IPS-NIHi7 (cell line): ENCODE measurements around the gene CLCNKB.

Experiments used
- DNase-seq: peaks from one replicate; pipeline ENCODE4 v3.0.0; 2012; ENCODE audit warnings: mixed read lengths; ENCODE audit errors: extremely low spot score

Gene CLCNKB

GRCh38 chr1:16075337-16076030 lies 31.9 kb downstream of the CLCNKB start:
- DNase-seq: no peak

DNA sequence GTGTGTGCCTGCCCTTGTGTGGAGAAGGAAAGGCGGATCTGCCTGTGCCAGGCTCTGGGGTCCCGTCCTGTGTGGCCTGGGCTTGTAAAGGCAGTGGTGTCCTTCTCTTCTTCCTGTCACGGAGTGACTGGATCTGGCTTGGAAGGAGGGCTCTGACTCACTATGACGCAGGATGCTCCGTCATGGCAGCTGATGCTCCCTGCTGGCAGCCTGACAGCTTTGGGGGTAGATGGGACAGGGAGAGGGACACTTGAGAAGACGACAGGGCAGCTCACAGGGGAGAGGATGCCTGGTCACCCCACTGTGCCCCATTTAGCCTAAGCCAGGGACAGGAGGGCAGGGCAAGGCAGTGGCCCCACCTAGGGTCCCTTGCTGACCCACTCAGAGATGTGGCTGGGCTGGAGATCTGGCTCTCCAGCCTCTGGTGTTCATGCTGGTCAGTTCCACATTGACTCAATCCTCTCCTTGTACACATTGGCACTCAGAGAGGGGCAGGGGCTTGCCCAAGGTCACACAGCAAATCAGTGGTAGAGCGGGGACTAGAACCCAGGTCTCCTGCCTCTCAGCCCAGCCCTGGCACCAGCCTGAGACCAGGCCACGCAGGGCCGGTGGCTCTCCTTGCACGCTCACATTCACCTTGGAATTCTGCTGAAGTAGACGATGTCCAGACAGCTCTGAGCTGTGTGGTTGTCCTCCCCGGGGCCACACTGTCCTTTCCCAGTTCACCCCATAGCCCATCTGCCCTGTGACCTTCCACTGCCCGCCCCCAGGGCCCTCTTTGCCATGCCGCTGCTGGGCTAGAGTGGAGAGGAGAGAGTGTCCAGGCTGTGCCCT lies 32.7 kb downstream of the CLCNKB start:
- no peak for DNase-seq

DNA sequence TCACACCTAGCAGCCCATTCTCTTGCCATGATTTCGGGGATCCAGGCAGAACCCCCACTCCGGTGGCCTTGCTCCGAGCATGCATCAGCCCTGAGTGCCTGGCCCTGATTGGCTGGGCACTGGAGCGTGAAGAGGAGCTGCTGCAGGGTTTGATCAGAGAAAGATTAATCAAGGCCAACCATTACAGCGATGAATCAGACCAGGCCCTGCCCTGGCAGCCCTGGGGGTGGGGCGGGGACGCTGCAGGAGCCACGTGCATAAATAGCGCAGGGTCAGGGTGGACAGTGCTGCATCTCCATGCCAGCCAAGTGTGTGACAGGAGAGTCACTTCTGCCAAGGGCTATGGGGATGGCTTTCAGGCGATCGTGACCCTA lies 33.3 kb downstream of the CLCNKB start:
- no peak for DNase-seq

DNA sequence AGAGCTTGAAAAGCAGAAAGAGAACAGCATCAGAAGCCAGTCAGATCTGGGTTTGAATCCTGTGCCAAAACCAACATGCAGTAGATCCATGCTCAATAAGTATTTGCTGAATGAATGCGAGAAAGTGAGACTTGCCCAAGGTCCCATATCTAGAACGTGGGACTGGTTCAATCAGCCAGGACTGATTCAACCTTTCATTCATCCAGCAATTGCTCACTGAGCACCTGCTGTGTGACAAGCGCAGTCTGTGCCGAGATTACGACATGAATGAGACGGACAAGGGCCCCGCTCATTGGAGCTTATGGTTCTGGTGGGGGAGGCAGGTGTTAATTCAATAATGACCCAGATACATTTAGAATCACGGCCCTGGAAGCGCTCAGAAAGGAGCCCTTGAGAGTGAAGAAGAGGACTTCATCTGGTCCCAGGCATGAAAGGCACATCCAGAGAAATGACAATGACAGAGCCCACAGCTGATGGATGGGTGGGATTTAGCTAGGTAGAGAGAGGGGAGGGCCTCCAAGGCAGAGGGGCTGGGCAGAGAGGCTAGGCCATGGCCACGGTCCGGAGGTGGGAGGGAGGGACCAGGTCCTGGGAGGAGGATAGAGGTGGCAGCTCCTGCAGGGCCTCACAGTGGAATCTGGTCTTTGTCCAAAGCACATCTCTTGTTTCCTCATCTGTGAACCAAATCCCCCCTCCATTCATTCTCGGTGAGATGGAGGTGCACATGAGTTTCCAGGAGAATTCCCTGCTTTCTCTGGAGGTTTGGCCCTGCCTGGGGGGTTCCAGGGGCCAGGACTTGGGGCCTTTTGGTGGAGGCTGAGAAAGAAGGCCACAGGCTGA lies 34.0 kb downstream of the CLCNKB start:
- no peak for DNase-seq

- peak; percentile 86 for DNase-seq
These were observed 35.5 kb downstream of the CLCNKB start for GRCh38 chr1:16078925-16079656.

GRCh38 chr1:16080422-16081150 lies 37.0 kb downstream of the CLCNKB start:
- DNase-seq: no peak

GRCh38 chr1:16081636-16082035 lies 38.1 kb downstream of the CLCNKB start:
- no peak for DNase-seq

GRCh38 chr1:16082283-16083038 lies 38.9 kb downstream of the CLCNKB start:
- DNase-seq: peak; percentile 83

- DNase-seq: no peak
These were observed 39.9 kb downstream of the CLCNKB start for GRCh38 chr1:16083486-16083885.

DNA sequence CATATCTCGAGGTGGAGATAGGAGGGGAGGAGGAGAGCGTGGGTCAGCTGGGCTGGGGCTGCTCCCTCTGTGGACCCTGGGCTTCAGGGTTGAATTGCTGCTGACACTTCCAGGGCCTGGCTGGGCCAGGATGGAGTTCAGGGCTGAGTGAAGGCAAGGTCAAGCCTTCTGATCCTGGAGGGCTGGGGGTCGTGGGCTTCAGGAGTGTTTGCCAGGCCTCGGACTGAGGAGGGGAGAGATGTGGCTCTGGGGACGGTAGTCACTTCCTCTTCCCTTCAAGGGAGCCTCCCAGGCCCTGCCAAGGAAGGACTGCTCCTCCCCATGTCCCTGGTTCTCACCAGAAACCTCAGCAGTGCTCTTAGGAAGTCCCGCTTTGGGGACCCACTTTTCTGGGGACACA lies 41.9 kb downstream of the CLCNKB start:
- no peak for DNase-seq

DNA sequence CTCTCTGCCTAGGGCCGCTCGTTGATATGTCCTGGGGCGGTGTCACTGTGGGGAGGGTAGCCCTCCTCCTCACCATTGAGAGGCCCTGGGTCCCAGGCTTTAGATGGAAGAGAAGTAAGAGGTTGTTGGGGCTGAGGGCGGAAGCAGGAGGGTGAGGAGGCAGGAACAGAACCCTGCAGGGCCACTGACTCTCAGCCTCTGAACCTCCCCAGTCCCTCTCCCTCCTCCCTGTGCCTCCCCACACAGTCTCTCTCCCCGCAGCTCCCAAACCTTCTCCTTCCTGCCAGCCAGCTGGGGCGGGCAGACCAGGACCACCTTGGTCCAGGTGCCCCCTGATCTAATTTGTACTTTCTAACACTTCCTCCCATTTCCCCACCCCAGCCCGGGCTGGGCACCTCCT lies 44.2 kb downstream of the CLCNKB start:
- DNase-seq: no peak

DNA sequence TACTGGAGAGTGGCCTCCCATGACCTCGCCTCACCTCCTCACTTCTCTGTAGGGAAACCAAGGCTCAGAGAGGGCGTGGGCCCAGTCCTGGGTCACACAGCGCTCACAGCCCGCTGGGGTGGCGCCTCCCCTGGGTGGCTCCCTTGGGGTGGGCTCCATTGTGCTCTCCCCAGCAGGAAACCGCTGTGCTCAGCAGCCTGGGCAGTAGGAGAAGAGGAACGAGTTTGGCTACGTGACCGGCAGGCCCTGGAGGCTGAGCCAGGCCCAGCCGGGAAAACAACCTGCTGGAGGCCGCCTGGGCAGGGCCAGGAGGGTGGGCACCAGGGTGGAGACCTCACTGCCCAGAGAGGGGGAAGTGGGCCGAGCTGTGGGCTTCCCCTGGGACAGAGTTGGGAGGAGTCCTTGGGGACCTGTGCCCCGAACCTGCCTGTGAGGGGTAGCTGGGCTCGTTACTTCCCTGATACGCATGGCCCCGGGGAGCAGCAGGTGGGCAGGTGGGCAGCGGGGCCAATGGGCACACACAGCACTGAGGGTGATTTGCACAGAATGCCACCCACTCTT lies 44.8 kb downstream of the CLCNKB start:
- no peak for DNase-seq

GRCh38 chr1:16088996-16089395 lies 45.4 kb downstream of the CLCNKB start:
- no peak for DNase-seq

DNA sequence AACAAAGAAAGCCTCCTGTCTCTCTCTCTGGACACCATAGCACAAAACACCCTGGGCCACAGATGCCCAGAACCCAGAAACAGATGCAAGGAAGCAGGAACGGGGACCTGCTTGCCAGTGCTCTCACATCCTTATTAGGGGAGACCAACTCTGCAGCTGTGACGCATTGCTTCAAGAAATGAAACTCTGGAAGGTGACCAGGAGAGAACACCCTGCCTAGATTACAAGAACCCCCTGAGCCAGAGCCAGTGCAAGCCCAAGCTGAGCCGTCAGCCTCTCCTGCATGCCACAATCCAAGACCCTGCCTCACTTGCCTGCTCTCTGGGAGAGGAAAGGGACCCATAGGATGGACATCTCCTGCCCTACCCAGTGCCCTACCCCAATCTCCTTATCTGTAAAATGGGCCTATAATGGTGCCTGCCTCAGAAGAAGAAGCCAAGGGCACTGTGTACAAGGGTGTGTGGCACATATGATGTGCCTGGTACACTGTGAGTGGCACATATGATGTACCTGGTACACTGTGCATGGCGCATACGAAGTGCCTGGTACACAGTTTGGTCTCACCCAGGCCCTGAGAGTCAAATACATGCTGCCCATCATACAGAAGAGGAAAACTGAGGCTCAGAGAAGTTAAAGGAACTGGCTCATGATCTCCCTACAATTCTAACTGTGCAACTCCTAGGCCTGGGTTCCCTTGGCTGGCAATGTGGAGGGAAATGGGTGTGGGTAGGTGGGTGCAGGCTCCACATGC lies 46.7 kb downstream of the CLCNKB start:
- DNase-seq: no peak

DNA sequence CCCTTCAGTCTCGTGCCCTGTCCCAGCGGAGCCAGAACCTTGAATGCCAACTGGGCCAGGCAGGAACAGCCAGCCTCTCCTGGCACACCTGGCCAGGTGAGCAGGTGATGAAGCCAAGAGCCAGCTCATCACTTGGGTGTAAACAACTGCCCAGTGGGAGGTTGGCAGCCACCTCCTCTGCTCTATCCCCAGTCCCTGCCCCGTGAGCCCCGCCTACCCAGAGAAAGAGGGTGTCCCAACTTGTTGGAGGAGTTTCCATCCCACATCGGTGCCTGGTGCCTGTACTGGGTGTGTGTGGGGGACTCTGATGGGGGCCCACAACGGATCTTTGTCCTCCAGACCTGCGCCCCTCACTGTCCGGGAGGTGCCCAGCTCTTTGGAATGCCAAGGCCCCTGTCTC lies 47.7 kb downstream of the CLCNKB start:
- no peak for DNase-seq

DNA sequence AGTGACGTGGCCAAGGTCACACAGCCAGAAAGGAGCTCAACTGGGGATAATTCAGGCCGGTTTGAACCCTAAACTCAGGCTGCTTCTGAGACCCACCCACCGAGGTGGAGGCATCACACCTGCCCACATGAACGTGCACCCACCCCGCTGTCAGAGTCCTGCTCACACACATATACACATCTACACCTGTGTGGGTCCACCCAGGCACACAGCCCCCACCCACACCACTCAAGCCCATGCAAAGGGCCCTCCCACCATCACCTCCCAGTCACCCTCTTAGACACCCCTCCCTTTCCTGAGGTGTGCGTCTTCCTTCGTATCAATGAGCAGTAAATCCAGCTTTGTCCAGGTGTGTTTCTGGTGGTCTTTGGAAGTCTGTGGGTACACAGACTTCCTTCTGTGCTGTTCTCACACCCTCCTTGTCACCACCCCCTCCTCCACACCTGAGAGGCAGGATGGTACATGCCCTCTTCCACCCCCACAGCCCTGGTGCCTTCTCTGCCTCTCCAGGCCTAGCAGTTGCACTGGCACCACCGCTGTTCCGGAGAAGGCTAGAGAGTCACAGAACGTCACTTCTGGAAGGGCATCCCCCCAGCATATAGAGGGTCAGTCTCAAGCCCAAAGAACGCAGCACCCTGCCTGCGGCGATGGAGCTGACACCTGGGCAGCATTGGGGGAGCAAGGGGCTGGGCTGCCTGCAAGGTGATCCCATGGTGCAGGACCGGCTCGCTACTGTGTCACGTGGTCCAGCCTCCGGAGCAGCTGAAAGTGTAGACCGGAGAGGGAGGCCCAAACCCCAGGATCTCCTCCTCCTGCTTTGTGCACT lies 48.7 kb downstream of the CLCNKB start:
- DNase-seq: no peak

DNA sequence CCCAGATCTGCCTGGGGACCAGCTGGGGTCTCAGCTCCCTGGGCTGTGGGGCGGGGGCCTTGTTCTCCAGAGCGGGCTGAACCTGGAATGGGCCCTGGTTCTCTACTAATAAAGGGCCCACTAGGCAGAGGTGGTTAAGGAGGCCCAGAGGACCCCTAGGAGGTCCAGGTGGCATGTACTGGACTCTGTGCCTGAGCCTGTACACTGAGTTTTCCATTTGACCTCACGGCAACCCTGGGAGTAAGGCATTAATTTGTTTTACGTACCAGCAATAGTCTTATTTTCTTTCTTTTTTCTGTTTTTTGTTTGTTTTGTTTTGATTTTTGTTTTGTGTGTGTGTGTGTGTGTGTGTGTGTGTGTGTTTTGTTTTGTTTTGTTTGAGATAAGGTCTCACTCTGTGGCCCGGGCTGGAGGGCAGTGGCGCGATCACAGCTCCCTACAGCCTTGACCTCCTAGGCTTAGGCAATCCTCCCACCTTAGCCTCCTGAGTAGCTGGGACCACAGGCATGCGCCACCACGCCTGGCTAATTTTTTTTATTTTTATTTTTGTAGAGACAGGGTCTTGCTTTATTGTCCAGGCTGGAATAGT lies 49.4 kb downstream of the CLCNKB start:
- no peak for DNase-seq

DNA sequence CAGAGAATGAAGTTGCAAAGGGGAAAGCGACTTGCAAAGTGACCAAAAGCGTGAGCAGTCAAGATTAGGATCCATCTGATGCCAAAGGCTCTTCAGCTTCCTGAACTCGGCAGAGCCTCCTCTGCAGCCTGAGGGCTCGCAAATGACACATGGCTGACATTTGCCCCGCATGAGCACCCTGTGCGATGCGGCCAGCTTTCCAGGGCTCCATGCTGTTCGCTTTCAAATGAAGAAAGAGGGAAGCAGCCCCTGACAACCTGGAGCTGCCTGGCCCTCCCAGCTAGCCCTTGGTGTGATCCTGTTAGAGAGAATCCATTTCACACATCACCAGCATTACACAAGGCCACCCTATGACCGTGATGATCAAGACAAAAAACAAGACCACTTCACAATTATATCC lies 50.0 kb downstream of the CLCNKB start:
- DNase-seq: no peak
